HAP-1 (cell line): Measurements from ENCODE around the gene OR2D3.
"Not testable (repeated sequence)": the region's sequence is repeated elsewhere in the genome, so short reads cannot be mapped to it uniquely, and the experiment has no call there.

Experiments used
- DNase-seq, 2 experiments: peaks; one replicate each; pipeline ENCODE4 v3.0.0-alpha.2; 2016 to 2020; ENCODE audit warnings: low spot score in 2 of 2
- H3K27me3 ChIP-seq: fragments of 250-450 bp; sonication (Bioruptor Pico); 2 replicates; pipeline ENCODE4 v1.5.1; 2020; ENCODE audit warnings: low read depth, mild to moderate bottlenecking, moderate library complexity
- H3K36me3 ChIP-seq: fragments of 250-450 bp; sonication (Bioruptor Pico); replicated peaks from 2 replicates; pipeline ENCODE4 v1.5.1; 2020; ENCODE audit warnings: mild to moderate bottlenecking
- H3K4me1 ChIP-seq: fragments of 250-450 bp; sonication (Bioruptor Pico); 2 replicates; pipeline ENCODE4 v1.5.1; 2020; ENCODE audit warnings: mild to moderate bottlenecking
- H3K4me3 ChIP-seq: fragments of 250-450 bp; sonication (Bioruptor Pico); 2 replicates; pipeline ENCODE4 v1.5.1; 2020; ENCODE audit warnings: mild to moderate bottlenecking, moderate library complexity
- H3K9me3 ChIP-seq: fragments of 250-450 bp; sonication (Bioruptor Pico); 2 replicates; pipeline ENCODE4 v1.5.1; 2020; ENCODE audit warnings: mild to moderate bottlenecking, moderate library complexity
- in situ Hi-C: fragments of 300-500 bp; cut with MboI; formaldehyde crosslinking; loops from 3 replicates; pipeline ENCODE4 v1.14.3; 2020; ENCODE audit warnings: low sequenced_read_pairs, inconsistent platforms, mixed read lengths

OR2D3 gene

GRCh38 chr11:6954248-6954647, 33.4 kb downstream of the OR2D3 start:
- H3K27me3 ChIP-seq, DNase-seq, H3K9me3 ChIP-seq, H3K4me3 ChIP-seq, H3K4me1 ChIP-seq, in situ Hi-C loops, H3K36me3 ChIP-seq: not testable (repeated sequence)

- Histone ChIP-seq H3K4me1 (no peaks in the 10 kb centered on the region), H3K4me3 (no peak overlapping the region), H3K9me3 (no peaks in the 10 kb centered on the region), H3K36me3 (0 out of 2 replicates have a peak, but pooled peaks cover 2% of the 10 kb centered on the region), H3K27me3 (no peaks in the 10 kb centered on the region)
- in situ Hi-C loops: no loop called here
- no peak for DNase-seq
Observed at GRCh38 chr11:6962141-6962540, 41.3 kb downstream of the OR2D3 start.

GRCh38 chr11:6962673-6963072, 41.9 kb downstream of the OR2D3 start:
- no peaks in the 10 kb centered on the region for H3K9me3 ChIP-seq
- H3K36me3 ChIP-seq: 0 out of 2 replicates have a peak, but pooled peaks cover 2% of the 10 kb centered on the region
- no peaks in the 10 kb centered on the region for H3K27me3 ChIP-seq
- DNase-seq: no peak
- no peak overlapping the region for H3K4me3 ChIP-seq
- H3K4me1 ChIP-seq: no peaks in the 10 kb centered on the region
- in situ Hi-C loops: no loop called here

GRCh38 chr11:6968816-6969215, 48.0 kb downstream of the OR2D3 start:
- Histone ChIP-seq H3K27me3 (no peaks in the 10 kb centered on the region), H3K36me3 (no peaks in the 10 kb centered on the region), H3K4me1 (no peaks in the 10 kb centered on the region), H3K4me3 (no peak overlapping the region), H3K9me3 (no peaks in the 10 kb centered on the region)
- in situ Hi-C loops: no loop called here
- no peak for DNase-seq

- H3K27me3 ChIP-seq, in situ Hi-C loops, DNase-seq, H3K4me3 ChIP-seq, H3K4me1 ChIP-seq, H3K36me3 ChIP-seq, H3K9me3 ChIP-seq: not testable (repeated sequence)
Observed at GRCh38 chr11:6969854-6970253, 49.1 kb downstream of the OR2D3 start.
